OCI-M1 (cell line): Measurements from ENCODE around the gene MYRF.

Experiments used
- DNase-seq: peaks from one replicate; lab custom pipeline; 2025; lab: John Stamatoyannopoulos, UW

MYRF gene

GRCh38 chr11:61795459-61795858 is 43.0 kb downstream of the MYRF start:
- no peak for DNase-seq

GRCh38 chr11:61795876-61796526 is 43.6 kb downstream of the MYRF start:
- no peak for DNase-seq

GRCh38 chr11:61797263-61797944 is 45.0 kb downstream of the MYRF start:
- peak; percentile 88 for DNase-seq

- no peak for DNase-seq
These were observed 47.3 kb downstream of the MYRF start for GRCh38 chr11:61799665-61800284.

- DNase-seq = peak; percentile 71
These were observed 48.2 kb downstream of the MYRF start for GRCh38 chr11:61800331-61801281.

- DNase-seq = no peak
These were observed 50.2 kb downstream of the MYRF start for GRCh38 chr11:61802605-61803004.

- DNase-seq = no peak
These were observed 51.6 kb downstream of the MYRF start for GRCh38 chr11:61803889-61804647.

- no peak for DNase-seq
These were observed 52.7 kb downstream of the MYRF start for GRCh38 chr11:61805146-61805545.

- DNase-seq = no peak
These were observed 54.3 kb downstream of the MYRF start for GRCh38 chr11:61806785-61807184.

- DNase-seq = no peak
These were observed 58.3 kb downstream of the MYRF start for GRCh38 chr11:61810671-61811175.

GRCh38 chr11:61811831-61812230 is 59.4 kb downstream of the MYRF start:
- DNase-seq = no peak

GRCh38 chr11:61812736-61813411 is 60.4 kb downstream of the MYRF start:
- no peak for DNase-seq

- peak; percentile 56 for DNase-seq
These were observed 62.0 kb downstream of the MYRF start for GRCh38 chr11:61814247-61814957.

GRCh38 chr11:61814958-61815789 is 62.7 kb downstream of the MYRF start:
- peak; percentile 86 for DNase-seq

GRCh38 chr11:61815790-61816735 is 63.6 kb downstream of the MYRF start:
- peak; percentile 73 for DNase-seq

GRCh38 chr11:61816736-61817455 is 64.5 kb downstream of the MYRF start, which contains the start of gene FADS1:
Gene FADS1, minus strand, starts transcription at chr11:61817003. Its CDS starts 74 bp downstream, at chr11:61816929.
- peak; percentile 97 for DNase-seq
